K562 (cell line): ENCODE measurements around the gene SMIM41. TPM values are rescaled to one million over a fixed set of nuclear protein-coding genes. Genes with fewer than 3 reads are reported as not detected.

Source experiments
- ATF6 ChIP-seq: sonication (generic); formaldehyde crosslinking; IDR thresholded peaks from 2 replicates; pipeline ENCODE4 v1.4.0; 2020; ENCODE audit warnings: mild to moderate bottlenecking, missing genetic modification reagents
- E2F8 ChIP-seq: fragments of 450-650 bp; IDR thresholded peaks from 2 replicates; pipeline ENCODE4 v1.7.1; 2018; ENCODE audit warnings: mild to moderate bottlenecking, low read depth; ENCODE audit not compliant: partially characterized antibody
- FOXP1 ChIP-seq: sonication (generic); formaldehyde crosslinking; IDR thresholded peaks from 2 replicates; pipeline ENCODE4 v1.8.0; 2022; ENCODE audit warnings: mild to moderate bottlenecking, missing genetic modification reagents
- HEY1 ChIP-seq: fragments of 250-450 bp; sonication (Bioruptor Pico); IDR thresholded peaks from 2 replicates; pipeline ENCODE4 v1.5.0; 2020; ENCODE audit warnings: mild to moderate bottlenecking, moderate library complexity, borderline replicate concordance
- PKNOX1 ChIP-seq: fragments of 450-650 bp; IDR thresholded peaks from 2 replicates; pipeline ENCODE4 v1.6.1; 2016
- RNF2 ChIP-seq: sonication (generic); IDR thresholded peaks from 2 replicates; pipeline ENCODE4 v1.6.1; 2016
- RNF219 ChIP-seq: fragments of 250-450 bp; sonication (Bioruptor Pico); IDR thresholded peaks from 2 replicates; pipeline ENCODE4 v1.5.0; 2022; ENCODE audit warnings: mild to moderate bottlenecking
- SMARCA5 ChIP-seq: fragments of 450-650 bp; IDR thresholded peaks from 2 replicates; pipeline ENCODE4 v1.6.1; 2016
- SMARCE1 ChIP-seq: fragments of 450-650 bp; IDR thresholded peaks from 2 replicates; pipeline ENCODE4 v1.7.1; 2016; ENCODE audit warnings: mild to moderate bottlenecking
- ZBTB2 ChIP-seq: fragments of 450-650 bp; IDR thresholded peaks from 2 replicates; pipeline ENCODE4 v1.6.1; 2016; ENCODE audit warnings: antibody characterized with exemption
- ZNF431 ChIP-seq: sonication (generic); formaldehyde crosslinking; IDR thresholded peaks from 2 replicates; pipeline ENCODE4 v1.8.0; 2022; ENCODE audit warnings: mild to moderate bottlenecking, missing genetic modification reagents
- polyA plus RNA-seq, 8 experiments: library from polyadenylated mRNA; depleted of rRNA in 4 of 8; stranded (reverse) in 5 of 8; unstranded in 3 of 8; fragments of >200 nt; fragmentation: Nextera tagmentation in 2 of 8; fragmentation: Illumina TruSeq in 1 of 8; extraction: Ambion mirVana in 2 of 8; extraction: Trizol in 1 of 8; gene quantifications; 2 replicates each; pipeline versions ENCODE4 v1.2.1 to v1.2.3, GENCODE V29; 2011 to 2014; ENCODE audit warnings: inconsistent platforms in 1 of 8, missing spikeins in 1 of 8
- total RNA-seq, 7 experiments: library from RNA; depleted of rRNA in 6 of 7; stranded (reverse); fragments of >200 nt in 6 of 7; fragmentation: Illumina TruSeq in 2 of 7; extraction: Trizol in 2 of 7; gene quantifications; 2 replicates each; pipeline versions ENCODE4 v1.2.1 to v1.2.3, GENCODE V29; 2011 to 2021; ENCODE audit warnings: low replicate concordance in 1 of 7

The SMIM41 gene
- total and polyA plus RNA-seq, 9 of the 15 experiments (the other 6 are each of a cell fraction or from before 2014, with no cell fraction given): not detected

GRCh38 chr12:52146089-52146821 is 66.8 kb downstream of the SMIM41 start (continued):
- no peak for TF ChIP-seq RNF219 (CRISPR knock-in tag)
- no peak for TF ChIP-seq ZNF431
- no peak for TF ChIP-seq ZBTB2
- no peak for TF ChIP-seq SMARCE1
- TF ChIP-seq FOXP1 (CRISPR knock-in tag): no peak
- no peak for TF ChIP-seq HEY1 (CRISPR knock-in tag)
- TF ChIP-seq SMARCA5: no peak
- no peak for TF ChIP-seq ATF6 (CRISPR knock-in tag)
- no peak for TF ChIP-seq PKNOX1
- TF ChIP-seq E2F8: no peak
- TF ChIP-seq RNF2: no peak
